Measurements from ENCODE around the gene GOT1. TPM values are rescaled to one million over a fixed set of nuclear protein-coding genes. Genes with fewer than 3 reads are reported as not detected.

Gene GOT1
- total RNA-seq, 1 experiment from 2014 or later: 22.0 TPM

GRCh38 chr10:99433378-99434020 lies 3.1 kb upstream of the GOT1 start:
- DNase-seq (ENCODE audit: low read depth): no peak

GRCh38 chr10:99432881-99433280 lies 2.5 kb upstream of the GOT1 start:
- no peak for DNase-seq (ENCODE audit: low read depth)

GRCh38 chr10:99432047-99432446 lies 1.6 kb upstream of the GOT1 start:
- no peak for DNase-seq (ENCODE audit: low read depth)

- peak; percentile 31 for DNase-seq (ENCODE audit: low read depth)
Observed at GRCh38 chr10:99431190-99431760, 851 bp upstream of the GOT1 start.

DNA sequence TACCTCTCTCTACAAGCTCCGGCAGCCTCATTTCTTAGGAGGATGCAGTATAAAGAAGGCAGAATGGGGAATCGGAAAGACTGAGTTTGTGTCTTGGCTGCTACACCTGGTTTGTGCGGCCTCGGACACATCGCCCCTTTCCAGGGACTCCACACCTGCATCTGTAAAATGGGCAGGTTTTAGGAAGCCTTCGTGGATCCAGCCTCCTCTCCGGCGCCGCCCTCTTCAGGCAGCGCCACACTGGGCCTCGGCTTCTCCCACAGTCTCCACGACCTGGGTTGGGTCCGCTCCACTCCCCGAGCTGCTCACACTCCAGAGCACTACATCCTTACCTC lies 341 bp downstream of the GOT1 start:
- peak; percentile 3 for DNase-seq (ENCODE audit: low read depth)

- DNase-seq (ENCODE audit: low read depth): no peak
Observed at GRCh38 chr10:99429517-99430095, 818 bp downstream of the GOT1 start.

DNA sequence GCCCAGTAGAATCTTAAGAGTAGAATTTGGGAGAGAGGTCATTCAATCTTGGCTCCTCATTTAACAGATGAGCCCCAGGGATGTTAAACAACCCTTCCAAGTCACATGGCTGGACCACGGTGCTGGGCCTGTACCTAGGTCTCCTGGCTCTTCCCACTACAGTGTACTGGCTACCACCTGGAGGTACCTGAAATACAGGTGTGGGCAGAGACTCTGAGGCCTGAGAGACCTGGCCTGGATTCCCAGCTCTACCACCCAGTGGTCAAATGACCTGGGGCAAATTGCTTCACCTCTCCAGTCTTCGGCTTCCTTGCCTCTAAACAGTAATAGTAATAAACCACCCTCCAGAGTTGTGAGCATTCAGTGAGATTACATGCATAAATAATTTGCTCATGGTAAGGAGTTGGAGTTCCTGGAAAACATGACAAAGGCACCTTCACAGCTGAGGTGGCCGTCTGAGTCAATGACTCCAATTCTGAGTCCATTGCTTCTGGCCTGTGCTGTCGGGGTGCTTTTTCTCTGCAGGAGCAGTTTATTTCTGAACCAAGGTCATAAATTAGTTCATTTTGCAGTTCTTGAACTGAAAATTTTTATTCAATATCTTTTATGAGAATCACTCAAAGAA lies 2.7 kb downstream of the GOT1 start:
- no peak for DNase-seq (ENCODE audit: low read depth)

GRCh38 chr10:99426689-99427088 lies 3.7 kb downstream of the GOT1 start:
- no peak for DNase-seq (ENCODE audit: low read depth)

DNA sequence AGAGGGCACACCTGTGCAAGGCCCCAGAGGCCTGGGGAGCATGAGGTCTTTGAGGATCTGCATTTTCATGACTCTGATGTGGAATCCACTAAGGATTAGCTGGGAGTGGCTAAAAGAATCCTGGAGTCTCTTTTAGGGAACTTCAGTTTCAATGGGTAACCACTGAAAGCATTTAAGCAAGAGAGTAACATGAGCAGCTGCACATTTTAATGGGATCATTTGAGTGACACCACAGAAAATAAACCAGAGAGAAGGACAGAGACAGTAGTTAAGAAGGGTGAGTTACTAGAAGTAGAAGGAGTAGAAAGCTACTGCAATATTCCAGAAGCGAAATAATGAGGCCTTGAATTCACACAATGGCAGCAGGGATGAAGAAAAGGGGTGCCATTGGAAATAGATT lies 5.2 kb downstream of the GOT1 start:
- DNase-seq (ENCODE audit: low read depth): peak; percentile 28

GRCh38 chr10:99424656-99425055 lies 5.8 kb downstream of the GOT1 start:
- DNase-seq (ENCODE audit: low read depth): no peak

- DNase-seq (ENCODE audit: low read depth): no peak
Observed at GRCh38 chr10:99422529-99423096, 7.8 kb downstream of the GOT1 start.

- no peak for DNase-seq (ENCODE audit: low read depth)
Observed at GRCh38 chr10:99421233-99421739, 9.1 kb downstream of the GOT1 start.

DNA sequence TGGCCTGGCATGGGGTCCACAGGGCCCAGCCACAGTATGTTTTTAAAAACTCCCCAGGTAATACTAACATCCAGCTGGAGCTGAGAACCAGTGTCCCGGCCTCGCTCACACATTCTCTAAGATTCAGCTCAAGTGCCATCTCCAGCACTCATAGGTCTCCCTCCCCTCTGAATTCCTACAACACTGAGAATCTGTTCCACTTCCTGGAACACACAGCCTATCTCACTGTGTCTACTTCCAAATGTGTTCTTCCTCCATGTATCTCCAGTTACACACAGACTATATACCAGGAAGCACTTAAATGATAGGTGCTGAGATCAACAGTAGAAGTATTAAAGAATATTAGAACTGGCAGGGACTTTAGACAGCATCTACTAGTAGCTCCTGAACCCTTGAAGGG lies 10.7 kb downstream of the GOT1 start:
- DNase-seq (ENCODE audit: low read depth): no peak

DNA sequence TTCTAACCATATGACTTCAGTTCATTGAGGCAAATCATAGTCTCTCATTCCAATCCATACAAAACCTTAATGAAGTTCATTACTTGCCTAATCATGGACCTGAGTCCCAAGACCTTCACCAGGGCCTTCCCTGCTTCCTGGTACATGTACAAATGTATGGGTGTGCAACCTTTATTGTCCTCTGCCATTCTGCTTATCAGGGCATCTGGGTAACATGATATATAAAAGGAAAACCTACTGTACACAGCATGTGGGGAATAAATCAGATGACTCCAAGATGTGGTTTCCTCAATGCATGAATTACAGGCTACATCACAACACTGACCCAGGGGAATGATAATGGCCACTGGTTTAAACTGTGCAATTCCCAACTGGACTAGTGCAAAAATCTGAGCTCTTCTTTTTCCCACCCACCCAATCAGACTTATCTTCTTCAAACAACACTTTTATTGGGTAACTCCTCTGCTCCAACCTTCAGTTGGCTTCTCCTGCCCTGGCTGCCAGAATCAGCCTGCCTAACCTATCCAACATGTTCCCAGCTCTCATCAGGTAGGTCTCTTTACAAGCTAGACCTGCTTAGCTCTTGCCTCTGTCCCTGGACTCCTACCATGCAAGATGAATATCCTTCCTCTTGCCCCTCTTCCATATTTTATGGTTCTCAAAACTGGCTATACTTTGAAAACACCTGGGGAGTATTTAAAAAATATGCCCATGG lies 11.4 kb downstream of the GOT1 start:
- DNase-seq (ENCODE audit: low read depth): no peak

GRCh38 chr10:99412099-99412498 lies 18.3 kb downstream of the GOT1 start:
- no peak for DNase-seq (ENCODE audit: low read depth)

- no peak for DNase-seq (ENCODE audit: low read depth)
Observed at GRCh38 chr10:99411546-99411945, 18.9 kb downstream of the GOT1 start.

DNA sequence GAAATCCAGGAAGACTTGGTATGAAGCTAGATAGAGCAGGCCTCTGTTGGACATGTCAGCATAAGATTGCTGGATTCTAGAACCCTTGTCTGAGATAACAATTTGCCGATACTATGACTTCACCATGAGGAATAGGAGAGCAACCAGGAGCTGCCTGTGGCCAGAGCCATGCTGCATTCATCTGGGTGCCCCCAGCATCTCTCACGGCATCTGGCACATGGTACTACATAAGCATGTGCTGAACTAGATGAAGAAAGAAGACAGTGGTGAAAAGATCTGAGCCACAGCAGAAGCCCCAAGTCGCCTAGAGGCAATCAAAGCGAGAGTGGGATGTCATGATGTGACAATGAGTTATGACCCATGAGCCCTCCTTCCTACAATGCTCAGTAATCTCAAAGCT lies 19.5 kb downstream of the GOT1 start:
- DNase-seq (ENCODE audit: low read depth): no peak

GRCh38 chr10:99410146-99410545 lies 20.3 kb downstream of the GOT1 start:
- no peak for DNase-seq (ENCODE audit: low read depth)

DNA sequence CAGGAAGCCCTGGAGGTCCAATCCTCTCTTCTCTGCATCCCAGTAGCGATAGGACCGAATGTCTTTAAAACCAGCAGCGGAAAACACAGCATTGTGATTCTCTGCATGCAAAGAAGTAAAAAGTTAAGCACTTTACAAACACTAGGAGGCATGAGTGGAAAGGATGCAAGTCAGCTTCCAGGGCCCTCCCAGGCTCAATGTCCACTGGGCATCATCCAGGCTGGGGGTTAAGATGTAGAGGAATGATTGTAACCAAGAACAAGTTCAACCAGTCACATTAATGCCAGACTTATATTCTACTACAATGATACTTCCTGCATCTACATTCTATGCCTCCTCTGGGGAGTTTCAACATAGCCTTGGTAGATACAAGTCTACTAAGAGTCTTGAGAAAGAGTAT lies 24.3 kb downstream of the GOT1 start:
- DNase-seq (ENCODE audit: low read depth): no peak

- DNase-seq (ENCODE audit: low read depth): no peak
Observed at GRCh38 chr10:99403674-99404073, 26.8 kb downstream of the GOT1 start.

- DNase-seq (ENCODE audit: low read depth): no peak
Observed at GRCh38 chr10:99399664-99400063, 30.8 kb downstream of the GOT1 start.

- peak; percentile 85 for DNase-seq (ENCODE audit: low read depth)
Observed at GRCh38 chr10:99396471-99396870, 34.0 kb downstream of the GOT1 start.
